ENCODE data around the gene EFCAB8. TPM values are rescaled to one million over a fixed set of nuclear protein-coding genes. Genes with fewer than 3 reads are reported as not detected.

The EFCAB8 gene
- total and polyA plus RNA-seq, 11 donors: 0.03 to 0.29 (median 0.08) TPM; not detected in 8

- TF ChIP-seq POLR2A (IDR thresholded peaks at IDR 0.05) (no peak), CTCF (IDR thresholded peaks at IDR 0.05) (no peak)
- WGBS, 4 donors: 90 to 94% (median 91%) methylated on average over 6 of the region's 6 CpGs
- Histone ChIP-seq H3K4me3 (no peak overlapping the region), H3K4me1 (no peaks in the 10 kb centered on the region), H3K36me3 (peaks cover 0 to 2% (median 0%) of the 10 kb centered on the region in 9 donors), H3K27ac (no peak overlapping the region), H3K9me3 (no peaks in the 10 kb centered on the region), H3K27me3 (no peaks in the 10 kb centered on the region)
- DNase-seq (no peak), ATAC-seq (no peak)
- intact Hi-C loops (cut with DNase I): no loop called here
Observed at GRCh38 chr20:32811886-32812285, 46.8 kb upstream of the EFCAB8 start.

- Histone ChIP-seq H3K9me3 (no peaks in the 10 kb centered on the region), H3K27ac (peak overlapping the region; percentile 69 to 96 (median 89)), H3K27me3 (no peaks in the 10 kb centered on the region), H3K4me1 (peaks cover 0 to 50% (median 31%) of the 10 kb centered on the region in 12 donors), H3K4me3 (peak overlapping the region; percentile 58 to 93 (median 74)), H3K36me3 (no peaks in the 10 kb centered on the region)
- intact Hi-C loops (cut with DNase I): no loop called here
- WGBS, 4 donors: 0 to 1% (median 0%) methylated on average over 15 to 58 of the region's 58 CpGs
- DNase-seq (peak in 4 of 5 donors; percentile 76 to 83 (median 80)), ATAC-seq (peak; percentile 38 to 95 (median 84))
- TF ChIP-seq CTCF (IDR thresholded peaks at IDR 0.05): peak in 1 of 12 donors; percentile 5
- TF ChIP-seq POLR2A (IDR thresholded peaks at IDR 0.05): peak in 1 of 2 donors; percentile 40
Observed at GRCh38 chr20:32819992-32820697, 38.6 kb upstream of the EFCAB8 start.

GRCh38 chr20:32820698-32821377 lies 37.9 kb upstream of the EFCAB8 start:
- TF ChIP-seq CTCF (IDR thresholded peaks at IDR 0.05) (no peak), POLR2A (IDR thresholded peaks at IDR 0.05) (no peak)
- intact Hi-C loops (cut with DNase I): no loop called here
- peak overlapping the region; percentile 58 to 93 (median 74) for H3K4me3 ChIP-seq
- H3K27me3 ChIP-seq: no peaks in the 10 kb centered on the region
- 75 to 78% (median 77%) methylated on average over 25 of the region's 25 CpGs for WGBS, 4 donors
- DNase-seq: no peak
- peak in 1 of 4 donors; percentile 17 for ATAC-seq
- H3K36me3 ChIP-seq: peaks cover 0 to 3% (median 2%) of the 10 kb centered on the region in 9 donors
- H3K9me3 ChIP-seq: no peaks in the 10 kb centered on the region
- peak overlapping the region in 10 of 12 donors; percentile 81 to 96 (median 89) for H3K27ac ChIP-seq
- H3K4me1 ChIP-seq: peaks cover 0 to 50% (median 31%) of the 10 kb centered on the region in 12 donors

GRCh38 chr20:32822225-32822624 lies 36.5 kb upstream of the EFCAB8 start:
- Histone ChIP-seq H3K9me3 (no peaks in the 10 kb centered on the region), H3K4me3 (no peak overlapping the region), H3K27ac (peak overlapping the region in 1 of 12 donors; percentile 88), H3K4me1 (peaks cover 0 to 50% (median 31%) of the 10 kb centered on the region in 12 donors), H3K36me3 (peaks cover 0 to 17% (median 16%) of the 10 kb centered on the region in 9 donors), H3K27me3 (no peaks in the 10 kb centered on the region)
- ATAC-seq (no peak), DNase-seq (no peak)
- intact Hi-C loops (cut with DNase I): no loop called here
- TF ChIP-seq CTCF (IDR thresholded peaks at IDR 0.05) (no peak), POLR2A (IDR thresholded peaks at IDR 0.05) (no peak)
- 53 to 72% (median 67%) methylated on average over 5 of the region's 5 CpGs for WGBS, 4 donors

Data from heart left ventricle (tissue), 16 donors.